ENCODE results near the gene C10orf90.

Gene C10orf90

GRCh38 chr10:126461289-126461940 is 209.1 kb downstream of the C10orf90 start:
- Histone ChIP-seq H3K9me3 (ENCODE audit: insufficient read depth, low read depth, low read length) (peaks cover under 1% of the 10 kb centered on the region; the same call in 1 of the 2 replicates), H4K20me1 (ENCODE audit: insufficient read depth, low read length, poor library complexity, severe bottlenecking) (no peaks in the 10 kb centered on the region), H2AFZ (ENCODE audit: low read length) (no peak overlapping the region), H3K4me3 (ENCODE audit: low read length, poor library complexity, severe bottlenecking) (no peak overlapping the region), H3K79me2 (ENCODE audit: insufficient read depth, low read length) (no peaks in the 10 kb centered on the region), H3K4me2 (ENCODE audit: low read depth, low read length, poor library complexity, severe bottlenecking) (no peak overlapping the region), H3K36me3 (ENCODE audit: insufficient read depth, low read length) (no peaks in the 10 kb centered on the region), H3K27me3 (ENCODE audit: insufficient read depth, low read length, poor library complexity, severe bottlenecking) (no peaks in the 10 kb centered on the region), H3K9ac (ENCODE audit: low read depth, low read length, poor library complexity, severe bottlenecking) (no peak overlapping the region), H3K4me1 (ENCODE audit: insufficient read depth, low read length, poor library complexity, severe bottlenecking) (no peaks in the 10 kb centered on the region), H3F3A (ENCODE audit: low read depth) (no peaks in the 10 kb centered on the region), H3K9me2 (replicated peaks; ENCODE audit: low read depth, low read length) (no peaks in the 10 kb centered on the region)
- TF ChIP-seq CTCF (conservative IDR thresholded peaks at IDR 0.05; ENCODE audit: low read length): no peak
- TF ChIP-seq EZH2phosphoT487 (IDR thresholded peaks at IDR 0.05; ENCODE audit: borderline replicate concordance): no peak

- Histone ChIP-seq H3K9me2 (replicated peaks; ENCODE audit: low read depth, low read length) (no peaks in the 10 kb centered on the region), H2AFZ (ENCODE audit: low read length) (no peak overlapping the region), H3K36me3 (ENCODE audit: insufficient read depth, low read length) (no peaks in the 10 kb centered on the region), H3F3A (ENCODE audit: low read depth) (no peaks in the 10 kb centered on the region), H3K27me3 (ENCODE audit: insufficient read depth, low read length, poor library complexity, severe bottlenecking) (no peaks in the 10 kb centered on the region), H3K9ac (ENCODE audit: low read depth, low read length, poor library complexity, severe bottlenecking) (no peak overlapping the region), H3K79me2 (ENCODE audit: insufficient read depth, low read length) (no peaks in the 10 kb centered on the region), H3K4me1 (ENCODE audit: insufficient read depth, low read length, poor library complexity, severe bottlenecking) (no peaks in the 10 kb centered on the region), H3K9me3 (ENCODE audit: insufficient read depth, low read depth, low read length) (peaks cover 4% of the 10 kb centered on the region; the same call in 1 of the 2 replicates), H4K20me1 (ENCODE audit: insufficient read depth, low read length, poor library complexity, severe bottlenecking) (no peaks in the 10 kb centered on the region), H3K4me2 (ENCODE audit: low read depth, low read length, poor library complexity, severe bottlenecking) (no peak overlapping the region), H3K4me3 (ENCODE audit: low read length, poor library complexity, severe bottlenecking) (no peak overlapping the region)
- TF ChIP-seq CTCF (conservative IDR thresholded peaks at IDR 0.05; ENCODE audit: low read length): no peak
- TF ChIP-seq EZH2phosphoT487 (IDR thresholded peaks at IDR 0.05; ENCODE audit: borderline replicate concordance): no peak
Measured at GRCh38 chr10:126459878-126460481, 210.5 kb downstream of the C10orf90 start.

GRCh38 chr10:126459032-126459831 is 211.3 kb downstream of the C10orf90 start:
- no peaks in the 10 kb centered on the region for H3K36me3 ChIP-seq (ENCODE audit: insufficient read depth, low read length)
- H3K27me3 ChIP-seq (ENCODE audit: insufficient read depth, low read length, poor library complexity, severe bottlenecking): no peaks in the 10 kb centered on the region
- no peaks in the 10 kb centered on the region for H3K9me2 ChIP-seq (replicated peaks; ENCODE audit: low read depth, low read length)
- H3K9me3 ChIP-seq (ENCODE audit: insufficient read depth, low read depth, low read length): peaks cover 4% of the 10 kb centered on the region; the same call in 1 of the 2 replicates
- no peak overlapping the region for H3K4me3 ChIP-seq (ENCODE audit: low read length, poor library complexity, severe bottlenecking)
- TF ChIP-seq EZH2phosphoT487 (IDR thresholded peaks at IDR 0.05; ENCODE audit: borderline replicate concordance) (no peak), CTCF (conservative IDR thresholded peaks at IDR 0.05; ENCODE audit: low read length) (no peak)
- no peak overlapping the region for H3K9ac ChIP-seq (ENCODE audit: low read depth, low read length, poor library complexity, severe bottlenecking)
- H3F3A ChIP-seq (ENCODE audit: low read depth): no peaks in the 10 kb centered on the region
- no peak overlapping the region for H2AFZ ChIP-seq (ENCODE audit: low read length)
- no peak overlapping the region for H3K4me2 ChIP-seq (ENCODE audit: low read depth, low read length, poor library complexity, severe bottlenecking)
- H4K20me1 ChIP-seq (ENCODE audit: insufficient read depth, low read length, poor library complexity, severe bottlenecking): no peaks in the 10 kb centered on the region
- H3K79me2 ChIP-seq (ENCODE audit: insufficient read depth, low read length): no peaks in the 10 kb centered on the region
- H3K4me1 ChIP-seq (ENCODE audit: insufficient read depth, low read length, poor library complexity, severe bottlenecking): no peaks in the 10 kb centered on the region
